Astrocyte (in vitro differentiated cells and primary cell): ENCODE measurements around the gene SURF4. TPM values are rescaled to one million over a fixed set of nuclear protein-coding genes. Genes with fewer than 3 reads are reported as not detected.

Experiments used
- DNase-seq: peaks from one replicate; pipeline ENCODE4 v3.0.0-alpha.2; 2010; ENCODE audit warnings: low read depth
- FAIRE-seq: peaks from 2 replicates; lab custom pipeline; 2011; peaks lifted over from hg19 to GRCh38; lab: Jason Lieb, UNC
- H2AFZ ChIP-seq: 2 replicates; pipeline ENCODE4 v1.6.0; 2012; ENCODE audit warnings: low read depth, low read length, inconsistent platforms
- H3K27ac ChIP-seq: 2 replicates; pipeline ENCODE4 v1.5.1; 2011; ENCODE audit warnings: low read depth, low read length, inconsistent platforms
- H3K27me3 ChIP-seq: 2 replicates; pipeline ENCODE4 v1.6.0; 2011; ENCODE audit warnings: low read length, inconsistent platforms; ENCODE audit not compliant: insufficient read depth
- H3K36me3 ChIP-seq: 2 replicates; pipeline ENCODE4 v1.5.1; 2011; ENCODE audit warnings: low read length, inconsistent platforms; ENCODE audit not compliant: insufficient read depth
- H3K4me1 ChIP-seq: 2 replicates; pipeline ENCODE4 v1.5.1; 2011; ENCODE audit warnings: low read length, inconsistent platforms; ENCODE audit not compliant: insufficient read depth
- H3K4me2 ChIP-seq: 2 replicates; pipeline ENCODE4 v1.6.0; 2012; ENCODE audit warnings: low read length, inconsistent platforms
- H3K4me3 ChIP-seq: 2 replicates; pipeline ENCODE4 v1.5.1; 2011; ENCODE audit warnings: low read depth, mild to moderate bottlenecking, low read length, inconsistent platforms; ENCODE audit not compliant: insufficient read depth
- H3K79me2 ChIP-seq: 2 replicates; pipeline ENCODE4 v1.6.0; 2012; ENCODE audit warnings: mild to moderate bottlenecking, low read length, inconsistent platforms; ENCODE audit not compliant: insufficient read depth
- H3K9ac ChIP-seq: 2 replicates; pipeline ENCODE4 v1.6.0; 2012; ENCODE audit warnings: mild to moderate bottlenecking, low read length, inconsistent platforms
- H3K9me3 ChIP-seq: 2 replicates; pipeline ENCODE4 v1.5.1; 2012; ENCODE audit warnings: low read depth, mild to moderate bottlenecking, low read length, inconsistent platforms; ENCODE audit not compliant: insufficient read depth
- H4K20me1 ChIP-seq: 2 replicates; pipeline ENCODE4 v1.6.0; 2012; ENCODE audit warnings: low read length, inconsistent platforms; ENCODE audit not compliant: insufficient read depth
- H3K27ac Mint-ChIP-seq: one replicate; pipeline ENCODE4 v1.8.0; 2021; ENCODE audit warnings: mild to moderate bottlenecking, mixed read lengths; ENCODE audit not compliant: unreplicated experiment
- H3K27me3 Mint-ChIP-seq: one replicate; pipeline ENCODE4 v1.8.0; 2021; ENCODE audit warnings: low read depth, mixed read lengths; ENCODE audit not compliant: unreplicated experiment
- H3K36me3 Mint-ChIP-seq: one replicate; pipeline ENCODE4 v1.8.0; 2021; ENCODE audit warnings: low read depth, mixed read lengths; ENCODE audit not compliant: unreplicated experiment
- H3K4me1 Mint-ChIP-seq: one replicate; pipeline ENCODE4 v1.8.0; 2021; ENCODE audit warnings: low read depth, mixed read lengths; ENCODE audit not compliant: unreplicated experiment
- H3K4me3 Mint-ChIP-seq: one replicate; pipeline ENCODE4 v1.8.0; 2021; ENCODE audit warnings: mild to moderate bottlenecking, moderate library complexity, mixed read lengths; ENCODE audit not compliant: unreplicated experiment
- H3K9me3 Mint-ChIP-seq: one replicate; pipeline ENCODE4 v1.8.0; 2021; ENCODE audit warnings: mild to moderate bottlenecking, mixed read lengths; ENCODE audit not compliant: unreplicated experiment
- EZH2 ChIP-seq: IDR thresholded peaks from 2 replicates; pipeline ENCODE4 v1.6.1; 2012; ENCODE audit warnings: mild to moderate bottlenecking, low read length, inconsistent platforms; ENCODE audit not compliant: insufficient read depth
- total RNA-seq: library from RNA; stranded (reverse); gene quantifications from 2 replicates; pipeline ENCODE4 v1.2.1, GENCODE V29; 2021
- TF ChIP-seq, protein P1 (sequence below): IDR thresholded peaks from 2 replicates; pipeline ENCODE4 v1.5.1; 2011; ENCODE audit warnings: low read depth, mild to moderate bottlenecking, inconsistent platforms, low read length, moderate library complexity; ENCODE audit not compliant: insufficient read depth

Gene SURF4
- total RNA-seq, 1 donor from 2014 or later: 338 TPM

GRCh38 chr9:133323991-133324703 lies 51.7 kb downstream of the SURF4 start:
- no peak overlapping the region for H3K4me3 Mint-ChIP-seq
- Histone ChIP-seq H2AFZ (no peak overlapping the region), H3K9me3 (no peaks in the 10 kb centered on the region), H3K36me3 (no peaks in the 10 kb centered on the region), H3K4me2 (no peak overlapping the region), H3K9ac (no peak overlapping the region), H3K4me3 (no peak overlapping the region), H3K4me1 (no peaks in the 10 kb centered on the region), H3K27ac (no peak overlapping the region), H4K20me1 (no peaks in the 10 kb centered on the region), H3K79me2 (no peaks in the 10 kb centered on the region), H3K27me3 (no peaks in the 10 kb centered on the region)
- FAIRE-seq (no peak), DNase-seq (no peak)
- no peak overlapping the region for H3K27ac Mint-ChIP-seq
- H3K9me3 Mint-ChIP-seq: peaks cover 14% of the 10 kb centered on the region
- peaks cover 24% of the 10 kb centered on the region for H3K27me3 Mint-ChIP-seq
- TF ChIP-seq, protein P1, sequence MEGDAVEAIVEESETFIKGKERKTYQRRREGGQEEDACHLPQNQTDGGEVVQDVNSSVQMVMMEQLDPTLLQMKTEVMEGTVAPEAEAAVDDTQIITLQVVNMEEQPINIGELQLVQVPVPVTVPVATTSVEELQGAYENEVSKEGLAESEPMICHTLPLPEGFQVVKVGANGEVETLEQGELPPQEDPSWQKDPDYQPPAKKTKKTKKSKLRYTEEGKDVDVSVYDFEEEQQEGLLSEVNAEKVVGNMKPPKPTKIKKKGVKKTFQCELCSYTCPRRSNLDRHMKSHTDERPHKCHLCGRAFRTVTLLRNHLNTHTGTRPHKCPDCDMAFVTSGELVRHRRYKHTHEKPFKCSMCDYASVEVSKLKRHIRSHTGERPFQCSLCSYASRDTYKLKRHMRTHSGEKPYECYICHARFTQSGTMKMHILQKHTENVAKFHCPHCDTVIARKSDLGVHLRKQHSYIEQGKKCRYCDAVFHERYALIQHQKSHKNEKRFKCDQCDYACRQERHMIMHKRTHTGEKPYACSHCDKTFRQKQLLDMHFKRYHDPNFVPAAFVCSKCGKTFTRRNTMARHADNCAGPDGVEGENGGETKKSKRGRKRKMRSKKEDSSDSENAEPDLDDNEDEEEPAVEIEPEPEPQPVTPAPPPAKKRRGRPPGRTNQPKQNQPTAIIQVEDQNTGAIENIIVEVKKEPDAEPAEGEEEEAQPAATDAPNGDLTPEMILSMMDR: no peak
- no peak for TF ChIP-seq EZH2
- H3K4me1 Mint-ChIP-seq: no peaks in the 10 kb centered on the region
- H3K36me3 Mint-ChIP-seq: peaks cover 15% of the 10 kb centered on the region

GRCh38 chr9:133323211-133323610 lies 52.6 kb downstream of the SURF4 start:
- peaks cover 26% of the 10 kb centered on the region for H3K27me3 Mint-ChIP-seq

More at GRCh38 chr9:133323211-133323610, 52.6 kb downstream of the SURF4 start:
- H3K9ac ChIP-seq: no peak overlapping the region
- H3K27ac ChIP-seq: no peak overlapping the region
- no peak overlapping the region for H3K4me2 ChIP-seq
- peaks cover 15% of the 10 kb centered on the region for H3K36me3 Mint-ChIP-seq
- H2AFZ ChIP-seq: no peak overlapping the region
- DNase-seq: no peak
- H3K4me3 Mint-ChIP-seq: no peak overlapping the region
- H4K20me1 ChIP-seq: no peaks in the 10 kb centered on the region
- H3K79me2 ChIP-seq: no peaks in the 10 kb centered on the region
- no peaks in the 10 kb centered on the region for H3K9me3 ChIP-seq
- TF ChIP-seq, protein P1: no peak
- no peak for TF ChIP-seq EZH2
- no peaks in the 10 kb centered on the region for H3K36me3 ChIP-seq
- no peaks in the 10 kb centered on the region for H3K4me1 ChIP-seq
- H3K27ac Mint-ChIP-seq: no peak overlapping the region
- FAIRE-seq: no peak
- peaks cover 14% of the 10 kb centered on the region for H3K9me3 Mint-ChIP-seq
- H3K4me3 ChIP-seq: no peak overlapping the region
- no peaks in the 10 kb centered on the region for H3K27me3 ChIP-seq
- no peaks in the 10 kb centered on the region for H3K4me1 Mint-ChIP-seq
